Liver (tissue), 9 donors: ENCODE results near the gene CIB2. TPM values are rescaled to one million over a fixed set of nuclear protein-coding genes. Genes with fewer than 3 reads are reported as not detected.

Source experiments
- DNase-seq: peaks from one replicate; pipeline ENCODE4 v3.0.0-alpha.2; 2017; ENCODE audit warnings: low spot score
- H3K27ac ChIP-seq, 2 donors: one replicate each; pipeline ENCODE4 v1.7.0; 2013; ENCODE audit warnings: inconsistent platforms in 2 of 2, low read length in 2 of 2, control low read depth in 1 of 2, low read depth in 1 of 2, mild to moderate bottlenecking in 1 of 2
- H3K27me3 ChIP-seq, 4 donors: one replicate each; pipeline versions ENCODE4 v1.6.1 to v1.7.0; 2013; ENCODE audit warnings: low read length in 3 of 4, inconsistent platforms in 1 of 4, mild to moderate bottlenecking in 1 of 4, moderate library complexity in 1 of 4; ENCODE audit not compliant: control insufficient read depth in 4 of 4, insufficient read depth in 4 of 4
- H3K36me3 ChIP-seq, 4 donors: one replicate each; pipeline versions ENCODE4 v1.6.1 to v1.7.0; 2013; ENCODE audit warnings: low read length in 3 of 4, mild to moderate bottlenecking in 3 of 4, low read depth in 1 of 4, moderate library complexity in 1 of 4; ENCODE audit not compliant: control insufficient read depth in 4 of 4, insufficient read depth in 3 of 4
- H3K4me1 ChIP-seq, 4 donors: one replicate each; pipeline versions ENCODE4 v1.6.1 to v1.7.0; 2013; ENCODE audit warnings: low read length in 3 of 4, mild to moderate bottlenecking in 3 of 4, moderate library complexity in 1 of 4; ENCODE audit not compliant: control insufficient read depth in 4 of 4, insufficient read depth in 4 of 4
- H3K4me3 ChIP-seq, 3 donors: one replicate each; pipeline versions ENCODE4 v1.6.1 to v1.7.0; 2013; ENCODE audit warnings: low read length in 3 of 3, control low read depth in 1 of 3, low read depth in 1 of 3, mild to moderate bottlenecking in 1 of 3
- H3K9ac ChIP-seq, 2 donors: one replicate each; pipeline ENCODE4 v1.7.0; 2013; ENCODE audit warnings: low read length in 2 of 2, mild to moderate bottlenecking in 2 of 2, moderate library complexity in 2 of 2, control low read depth in 1 of 2, low read depth in 1 of 2
- H3K9me3 ChIP-seq, 4 donors: one replicate each; pipeline versions ENCODE4 v1.6.1 to v1.7.0; 2013; ENCODE audit warnings: low read length in 3 of 4; ENCODE audit not compliant: control insufficient read depth in 4 of 4
- EGR1 ChIP-seq, 2 donors: IDR thresholded peaks; 2 replicates each; pipeline ENCODE4 v1.6.1; 2016 to 2018; ENCODE audit warnings: antibody characterized with exemption in 2 of 2, low read depth in 2 of 2
- FOXA1 ChIP-seq: IDR thresholded peaks from 2 replicates; pipeline ENCODE4 v1.6.1; 2016; ENCODE audit warnings: antibody characterized with exemption
- FOXA2 ChIP-seq: IDR thresholded peaks from 2 replicates; pipeline ENCODE4 v1.6.1; 2016; ENCODE audit warnings: antibody characterized with exemption
- GABPA ChIP-seq, 2 donors: IDR thresholded peaks in 1 of 2; conservative IDR thresholded peaks in 1 of 2; 2 replicates each; pipeline ENCODE4 v1.6.1; 2016; ENCODE audit warnings: antibody characterized with exemption in 2 of 2, mild to moderate bottlenecking in 1 of 2, moderate library complexity in 1 of 2
- HNF4A ChIP-seq, 2 donors: conservative IDR thresholded peaks; 2 replicates each; pipeline ENCODE4 v1.6.1; 2016; ENCODE audit warnings: antibody characterized with exemption in 2 of 2, mild to moderate bottlenecking in 2 of 2
- HNF4G ChIP-seq: IDR thresholded peaks from 2 replicates; pipeline ENCODE4 v1.6.1; 2016; ENCODE audit warnings: antibody characterized with exemption
- JUND ChIP-seq, 2 donors: IDR thresholded peaks; 2 replicates each; pipeline ENCODE4 v1.6.1; 2016; ENCODE audit warnings: antibody characterized with exemption in 2 of 2
- RAD21 ChIP-seq, 2 donors: IDR thresholded peaks; 2 replicates each; pipeline ENCODE4 v1.6.1; 2016; ENCODE audit warnings: antibody characterized with exemption in 2 of 2, mild to moderate bottlenecking in 2 of 2
- RXRA ChIP-seq, 2 donors: IDR thresholded peaks; 2 replicates each; pipeline ENCODE4 v1.6.1; 2017 to 2018; ENCODE audit warnings: antibody characterized with exemption in 2 of 2, mild to moderate bottlenecking in 1 of 2
- SP1 ChIP-seq: IDR thresholded peaks from 2 replicates; pipeline ENCODE4 v1.6.1; 2018; ENCODE audit warnings: antibody characterized with exemption, mild to moderate bottlenecking
- TAF1 ChIP-seq: conservative IDR thresholded peaks from 2 replicates; pipeline ENCODE4 v1.6.1; 2016; ENCODE audit warnings: antibody characterized with exemption, mild to moderate bottlenecking
- YY1 ChIP-seq: IDR thresholded peaks from 2 replicates; pipeline ENCODE4 v1.6.1; 2016; ENCODE audit warnings: antibody characterized with exemption, mild to moderate bottlenecking
- WGBS: extraction: QIAGEN DNeasy Blood & Tissue Kit; methylation state at CpG from one replicate; pipeline ENCODE4 v1.1.7; 2013; 5-methylcytosine and 5-hydroxymethylcytosine counted together
- polyA plus RNA-seq, 2 donors: library from polyadenylated mRNA; stranded (reverse) in 1 of 2; unstranded in 1 of 2; fragments of 200-250 nt in 1 of 2; fragments of >200 nt in 1 of 2; fragmentation: Nextera tagmentation in 1 of 2; extraction: Ambion mirVana in 1 of 2; gene quantifications; one replicate each; pipeline versions ENCODE4 v1.2.1 to v1.2.3, GENCODE V29; 2013 to 2015
- total RNA-seq, 2 donors: library from RNA; depleted of rRNA; stranded (reverse); fragments of >200 nt; gene quantifications; one replicate each; pipeline ENCODE4 v1.2.3, GENCODE V29; 2014
- TF ChIP-seq, protein P1 (sequence below): IDR thresholded peaks from 2 replicates; pipeline ENCODE4 v1.6.1; 2016; ENCODE audit warnings: antibody characterized with exemption
- TF ChIP-seq, protein P2 (sequence below): IDR thresholded peaks from 2 replicates; pipeline ENCODE4 v1.6.1; 2016; ENCODE audit warnings: antibody characterized with exemption, mild to moderate bottlenecking
- TF ChIP-seq, protein P3 (sequence below): IDR thresholded peaks from 2 replicates; pipeline ENCODE4 v1.6.1; 2016; ENCODE audit warnings: antibody characterized with exemption
- TF ChIP-seq, protein P4 (sequence below): IDR thresholded peaks from 2 replicates; pipeline ENCODE4 v1.6.1; 2016; ENCODE audit warnings: antibody characterized with exemption
- donor health status: healthy.
- donor health status: healthy.
- donor health status: healthy.
- donor health status: healthy.
- donor health status: healthy.

CIB2 gene
- total and polyA plus RNA-seq, 4 donors, result 0.25 to 2.2 (median 0.53) TPM

DNA sequence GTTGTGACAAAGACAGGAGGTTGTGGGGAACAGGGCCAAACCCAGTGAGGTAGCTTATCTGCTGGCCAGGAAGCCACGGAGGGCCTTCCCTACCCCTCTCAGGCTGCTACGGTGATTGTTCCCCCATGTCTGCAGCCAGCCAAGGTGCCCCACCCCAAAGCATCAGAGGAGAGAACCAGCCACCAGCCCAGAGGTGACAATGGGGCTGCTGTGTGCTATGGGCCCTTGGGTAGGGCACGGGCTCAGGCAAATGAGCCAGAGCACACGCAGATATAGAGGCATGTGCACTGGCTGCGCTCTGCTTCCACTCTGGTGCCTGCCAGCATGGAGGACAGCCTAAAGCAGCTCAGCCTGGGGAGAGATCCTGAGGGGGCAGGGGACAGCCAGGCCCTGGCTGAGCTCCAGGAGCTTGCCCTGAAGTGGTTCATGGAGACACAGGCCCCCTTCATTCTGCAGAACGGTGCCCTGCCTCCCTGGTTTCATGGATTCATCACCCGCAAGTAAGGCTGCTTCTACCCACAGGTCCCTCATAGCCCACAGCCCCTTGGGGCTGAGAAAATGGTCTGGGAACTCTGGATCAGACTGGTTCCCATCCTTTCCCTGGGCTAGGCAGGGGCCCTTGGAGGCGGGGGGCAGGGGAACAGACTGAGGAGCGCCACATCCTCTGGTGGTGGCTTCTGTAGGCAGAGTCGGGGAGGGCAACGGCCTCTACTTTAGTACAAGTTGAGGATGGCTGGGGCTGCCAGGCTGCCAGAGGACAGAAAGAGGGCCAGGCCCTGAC is 38.8 kb downstream of the CIB2 start, which contains the start of gene SH2D7 (continued):
- TF ChIP-seq, protein P1, sequence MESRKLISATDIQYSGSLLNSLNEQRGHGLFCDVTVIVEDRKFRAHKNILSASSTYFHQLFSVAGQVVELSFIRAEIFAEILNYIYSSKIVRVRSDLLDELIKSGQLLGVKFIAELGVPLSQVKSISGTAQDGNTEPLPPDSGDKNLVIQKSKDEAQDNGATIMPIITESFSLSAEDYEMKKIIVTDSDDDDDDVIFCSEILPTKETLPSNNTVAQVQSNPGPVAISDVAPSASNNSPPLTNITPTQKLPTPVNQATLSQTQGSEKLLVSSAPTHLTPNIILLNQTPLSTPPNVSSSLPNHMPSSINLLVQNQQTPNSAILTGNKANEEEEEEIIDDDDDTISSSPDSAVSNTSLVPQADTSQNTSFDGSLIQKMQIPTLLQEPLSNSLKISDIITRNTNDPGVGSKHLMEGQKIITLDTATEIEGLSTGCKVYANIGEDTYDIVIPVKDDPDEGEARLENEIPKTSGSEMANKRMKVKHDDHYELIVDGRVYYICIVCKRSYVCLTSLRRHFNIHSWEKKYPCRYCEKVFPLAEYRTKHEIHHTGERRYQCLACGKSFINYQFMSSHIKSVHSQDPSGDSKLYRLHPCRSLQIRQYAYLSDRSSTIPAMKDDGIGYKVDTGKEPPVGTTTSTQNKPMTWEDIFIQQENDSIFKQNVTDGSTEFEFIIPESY, result no peak

DNA sequence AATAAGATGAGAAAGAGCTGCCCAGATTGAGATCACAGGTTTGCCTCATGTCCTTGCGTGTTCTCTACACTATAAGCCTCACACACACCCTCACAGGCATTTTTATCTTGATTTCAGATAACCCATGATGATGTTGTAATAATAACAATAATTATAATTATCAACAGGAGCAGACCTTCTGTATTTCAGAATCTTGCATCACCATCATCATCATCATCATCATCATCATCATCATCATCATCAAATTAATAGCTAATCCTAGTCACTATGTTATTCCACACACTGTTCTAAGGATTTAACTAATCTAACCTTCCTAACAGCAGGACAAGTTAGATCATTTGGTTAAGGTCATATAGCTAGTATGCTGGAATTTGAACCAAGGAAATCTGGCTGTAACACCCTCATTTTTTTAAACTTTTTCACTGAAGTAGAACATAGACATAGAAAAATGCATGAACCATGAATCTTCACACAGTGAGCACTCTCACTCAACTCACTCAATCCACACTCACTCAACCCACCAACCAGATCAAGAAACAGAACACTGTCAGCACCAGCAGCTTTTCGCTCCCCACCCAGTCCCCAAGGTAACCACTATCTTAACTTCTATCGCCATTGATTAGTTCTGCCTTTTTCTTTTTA is 40.7 kb downstream of the CIB2 start:
- Histone ChIP-seq H3K4me3 (no peak overlapping the region), H3K9me3 (no peaks in the 10 kb centered on the region), H3K27me3 (no peaks in the 10 kb centered on the region), H3K9ac (no peak overlapping the region), H3K36me3 (no peaks in the 10 kb centered on the region), H3K27ac (no peak overlapping the region), H3K4me1 (peaks cover 3 to 14% (median 9%) of the 10 kb centered on the region in 4 donors)
- TF ChIP-seq SP1 (no peak), HNF4G (no peak), JUND (IDR thresholded peaks at IDR 0.05) (no peak), TAF1 (no peak), HNF4A (conservative IDR thresholded peaks at IDR 0.05) (no peak), YY1 (no peak), EGR1 (IDR thresholded peaks at IDR 0.05; ENCODE audit: low read depth in 2 of 2) (no peak), FOXA2 (no peak), RXRA (IDR thresholded peaks at IDR 0.05) (no peak), FOXA1 (no peak)
- TF ChIP-seq, protein P2, sequence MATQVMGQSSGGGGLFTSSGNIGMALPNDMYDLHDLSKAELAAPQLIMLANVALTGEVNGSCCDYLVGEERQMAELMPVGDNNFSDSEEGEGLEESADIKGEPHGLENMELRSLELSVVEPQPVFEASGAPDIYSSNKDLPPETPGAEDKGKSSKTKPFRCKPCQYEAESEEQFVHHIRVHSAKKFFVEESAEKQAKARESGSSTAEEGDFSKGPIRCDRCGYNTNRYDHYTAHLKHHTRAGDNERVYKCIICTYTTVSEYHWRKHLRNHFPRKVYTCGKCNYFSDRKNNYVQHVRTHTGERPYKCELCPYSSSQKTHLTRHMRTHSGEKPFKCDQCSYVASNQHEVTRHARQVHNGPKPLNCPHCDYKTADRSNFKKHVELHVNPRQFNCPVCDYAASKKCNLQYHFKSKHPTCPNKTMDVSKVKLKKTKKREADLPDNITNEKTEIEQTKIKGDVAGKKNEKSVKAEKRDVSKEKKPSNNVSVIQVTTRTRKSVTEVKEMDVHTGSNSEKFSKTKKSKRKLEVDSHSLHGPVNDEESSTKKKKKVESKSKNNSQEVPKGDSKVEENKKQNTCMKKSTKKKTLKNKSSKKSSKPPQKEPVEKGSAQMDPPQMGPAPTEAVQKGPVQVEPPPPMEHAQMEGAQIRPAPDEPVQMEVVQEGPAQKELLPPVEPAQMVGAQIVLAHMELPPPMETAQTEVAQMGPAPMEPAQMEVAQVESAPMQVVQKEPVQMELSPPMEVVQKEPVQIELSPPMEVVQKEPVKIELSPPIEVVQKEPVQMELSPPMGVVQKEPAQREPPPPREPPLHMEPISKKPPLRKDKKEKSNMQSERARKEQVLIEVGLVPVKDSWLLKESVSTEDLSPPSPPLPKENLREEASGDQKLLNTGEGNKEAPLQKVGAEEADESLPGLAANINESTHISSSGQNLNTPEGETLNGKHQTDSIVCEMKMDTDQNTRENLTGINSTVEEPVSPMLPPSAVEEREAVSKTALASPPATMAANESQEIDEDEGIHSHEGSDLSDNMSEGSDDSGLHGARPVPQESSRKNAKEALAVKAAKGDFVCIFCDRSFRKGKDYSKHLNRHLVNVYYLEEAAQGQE, result no peak
- TF ChIP-seq, protein P3, sequence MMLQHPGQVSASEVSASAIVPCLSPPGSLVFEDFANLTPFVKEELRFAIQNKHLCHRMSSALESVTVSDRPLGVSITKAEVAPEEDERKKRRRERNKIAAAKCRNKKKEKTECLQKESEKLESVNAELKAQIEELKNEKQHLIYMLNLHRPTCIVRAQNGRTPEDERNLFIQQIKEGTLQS, result no peak
- TF ChIP-seq, protein P4, sequence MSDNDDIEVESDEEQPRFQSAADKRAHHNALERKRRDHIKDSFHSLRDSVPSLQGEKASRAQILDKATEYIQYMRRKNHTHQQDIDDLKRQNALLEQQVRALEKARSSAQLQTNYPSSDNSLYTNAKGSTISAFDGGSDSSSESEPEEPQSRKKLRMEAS, result no peak
- no peak for DNase-seq
- 97% methylated on average over 3 of the region's 3 CpGs for WGBS

DNA sequence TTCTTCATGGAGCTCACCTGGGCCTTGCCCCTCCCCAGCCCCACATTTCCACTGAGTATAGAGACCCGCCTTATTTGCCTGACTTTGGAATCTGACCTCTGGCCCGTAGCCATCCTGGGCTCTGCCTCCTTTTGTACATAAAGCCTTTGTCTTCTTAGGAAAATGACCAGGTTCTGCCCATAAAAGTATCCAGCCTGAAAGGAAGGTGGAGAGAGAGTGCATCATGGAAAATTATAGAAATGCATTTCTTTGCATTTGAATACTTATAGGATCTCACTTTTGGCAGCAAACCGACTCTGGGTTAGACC is 42.5 kb downstream of the CIB2 start:
- Histone ChIP-seq H3K9me3 (no peaks in the 10 kb centered on the region), H3K27me3 (no peaks in the 10 kb centered on the region), H3K4me1 (peaks cover 3 to 14% (median 9%) of the 10 kb centered on the region in 4 donors), H3K4me3 (no peak overlapping the region), H3K9ac (no peak overlapping the region), H3K27ac (no peak overlapping the region), H3K36me3 (no peaks in the 10 kb centered on the region)
- 53% methylated on average over 3 of the region's 3 CpGs for WGBS
- no peak for DNase-seq
- TF ChIP-seq TAF1 (no peak), RAD21 (IDR thresholded peaks at IDR 0.05) (no peak), FOXA1 (peak; percentile 80), FOXA2 (peak; percentile 90), YY1 (peak; percentile 46), RXRA (IDR thresholded peaks at IDR 0.05) (peak; percentile 33 to 52), HNF4A (conservative IDR thresholded peaks at IDR 0.05) (peak; percentile 81), SP1 (peak; percentile 84), EGR1 (IDR thresholded peaks at IDR 0.05; ENCODE audit: low read depth in 2 of 2) (peak in 1 of 2 donors; percentile 23), HNF4G (peak; percentile 26), GABPA (IDR thresholded peaks at IDR 0.05 in 1 of 2, conservative IDR thresholded peaks at IDR 0.05 in 1 of 2) (no peak)
- TF ChIP-seq, protein P4, result peak; percentile 22
- TF ChIP-seq, protein P2, result peak; percentile 42
